Stromal cell of bone marrow (primary cell): ENCODE measurements around the gene ARHGAP26.

ENCODE experiments used
- DNase-seq: peaks from one replicate; pipeline ENCODE4 v3.0.0-alpha.2; 2012; ENCODE audit warnings: low read depth

The ARHGAP26 gene

GRCh38 chr5:142785206-142785605 lies 15.0 kb downstream of the ARHGAP26 start:
- no peak for DNase-seq

DNA sequence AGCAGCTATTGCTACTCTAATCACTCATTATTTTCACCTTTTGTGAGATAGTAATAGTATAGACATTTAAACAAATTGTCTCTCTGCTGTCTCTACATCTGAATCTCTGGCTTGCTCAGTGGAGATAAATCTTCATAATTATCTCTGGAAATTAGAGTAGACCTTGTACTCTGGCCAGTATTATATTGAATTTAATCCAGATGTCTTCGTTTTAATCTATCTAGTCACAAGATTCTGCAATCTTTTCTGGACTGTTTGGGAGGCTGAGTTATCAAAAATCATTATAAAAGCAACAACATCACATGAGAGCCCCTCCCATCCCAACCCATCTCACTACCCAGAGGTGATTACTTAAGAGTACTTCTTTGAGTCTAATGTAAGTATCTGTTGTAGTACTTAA lies 19.0 kb downstream of the ARHGAP26 start:
- DNase-seq, result no peak

GRCh38 chr5:142792012-142792864 lies 22.1 kb downstream of the ARHGAP26 start:
- DNase-seq, result no peak

- no peak for DNase-seq
Observed at GRCh38 chr5:142792865-142793232, 22.7 kb downstream of the ARHGAP26 start.

DNA sequence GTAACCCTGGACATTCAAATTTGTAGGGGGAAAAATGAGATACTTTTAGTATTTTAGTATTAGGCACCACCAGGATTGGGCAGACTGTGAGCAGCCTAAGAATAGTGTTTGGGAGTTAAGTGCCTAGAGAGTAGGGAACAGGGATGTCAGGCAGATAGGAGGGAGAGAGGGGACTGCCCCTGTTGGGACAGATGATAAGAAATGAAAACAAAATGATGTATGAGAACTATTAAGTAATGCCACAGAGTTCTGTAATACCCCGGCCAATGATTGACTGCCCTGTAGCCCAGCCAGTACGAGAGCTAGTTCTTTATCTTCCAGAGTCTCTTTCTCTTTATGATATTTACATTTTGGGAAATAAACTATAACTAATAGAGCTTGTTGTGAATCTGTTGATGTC lies 24.4 kb downstream of the ARHGAP26 start:
- DNase-seq, result no peak

DNA sequence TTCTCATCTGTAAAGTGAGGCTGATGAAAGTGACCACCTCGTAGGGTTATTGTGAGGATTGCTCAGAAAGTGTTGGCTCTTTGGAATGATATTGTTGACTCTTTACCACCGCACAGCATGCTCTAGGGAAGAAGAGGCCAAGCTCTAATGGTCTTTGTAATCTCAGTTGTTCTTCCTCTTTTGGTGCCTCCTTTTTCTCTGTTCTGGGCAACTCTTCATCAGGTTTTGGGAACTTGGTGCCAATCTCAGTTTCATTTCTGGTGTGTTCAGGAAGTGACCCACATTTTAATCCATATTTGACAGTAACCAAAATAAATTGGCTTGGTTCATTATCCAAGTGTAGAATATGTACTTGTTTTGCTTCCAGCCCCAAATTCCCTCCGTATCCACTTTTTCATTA lies 25.1 kb downstream of the ARHGAP26 start:
- DNase-seq, result no peak

DNA sequence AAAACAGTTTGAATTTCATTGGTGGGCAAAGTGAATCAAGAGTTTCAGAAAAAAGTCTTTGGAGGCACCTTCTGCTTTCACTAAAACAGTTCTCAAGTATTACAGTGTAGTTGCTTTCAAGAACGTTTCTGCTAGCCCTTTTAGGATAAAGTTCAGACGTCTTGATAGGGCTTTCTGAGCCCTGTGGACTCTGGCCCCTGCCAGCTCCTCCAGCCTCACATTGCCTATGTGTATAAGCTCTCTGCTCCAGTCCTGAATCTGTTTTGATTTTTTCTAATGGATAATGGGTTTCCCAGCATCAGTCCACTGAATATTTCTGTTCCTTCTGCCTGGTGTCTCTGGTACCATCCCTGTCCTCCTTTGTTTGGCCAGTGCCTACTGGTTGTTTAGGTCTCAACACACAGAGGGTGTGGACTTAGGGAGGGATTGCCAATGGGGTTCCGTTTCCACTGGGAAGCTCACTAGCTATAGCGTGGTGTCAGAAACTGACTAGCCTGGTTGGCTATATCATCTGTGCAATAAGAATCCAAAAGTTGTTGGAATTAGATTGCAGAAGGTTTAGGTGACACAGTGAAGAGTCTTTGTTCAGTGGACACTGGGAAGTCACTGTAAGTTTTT lies 26.4 kb downstream of the ARHGAP26 start:
- no peak for DNase-seq

DNA sequence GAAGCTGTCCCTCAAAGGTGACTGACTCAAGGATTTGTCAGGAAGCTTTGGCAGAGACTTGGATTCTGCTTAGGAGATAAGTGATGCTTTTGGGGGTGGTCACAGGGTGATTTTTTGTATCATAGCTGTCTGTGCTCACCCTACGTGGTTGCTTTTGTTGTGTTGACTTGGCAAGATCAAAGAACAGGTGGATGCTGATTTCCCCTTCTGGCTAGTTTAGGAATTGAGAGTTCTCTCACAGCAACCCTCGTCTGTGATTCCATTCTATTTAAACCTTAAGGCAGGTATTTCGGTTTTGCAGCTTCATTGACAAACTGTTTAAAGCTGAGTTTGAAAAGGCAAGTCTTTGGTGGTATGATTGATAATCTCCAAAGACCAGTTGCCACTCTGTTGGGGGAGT lies 27.2 kb downstream of the ARHGAP26 start:
- no peak for DNase-seq

DNA sequence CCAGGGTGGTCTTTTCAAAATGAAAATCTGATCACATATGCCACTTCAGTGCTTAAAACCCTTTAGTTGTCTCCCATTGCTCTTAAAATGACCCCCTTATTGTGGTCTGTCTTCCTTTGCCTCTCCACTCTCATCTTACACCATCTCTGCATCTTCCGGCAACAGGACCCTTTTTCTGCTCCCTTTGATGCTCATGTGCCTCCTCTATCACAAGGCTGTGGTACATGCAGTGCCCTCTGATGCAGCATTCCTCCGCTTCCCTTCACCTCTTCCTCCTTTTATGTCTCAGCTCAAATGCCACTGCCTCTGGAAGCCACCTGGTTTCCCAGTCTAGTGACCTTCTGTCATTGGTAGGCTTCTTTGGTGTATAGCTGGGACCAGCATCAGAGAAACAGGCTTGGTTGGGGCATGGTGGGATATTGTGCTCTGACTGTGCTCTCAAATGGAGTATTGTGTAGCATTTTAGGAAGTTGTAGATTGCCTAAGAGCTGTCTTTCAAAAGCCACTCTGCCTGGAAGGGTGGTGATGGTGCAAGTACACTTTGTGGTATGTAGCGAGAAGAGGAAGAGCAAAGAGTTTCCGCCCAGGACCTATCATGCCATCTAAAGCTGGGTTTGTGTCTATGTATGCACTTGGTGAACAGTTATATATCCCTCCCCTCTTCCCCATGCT lies 28.1 kb downstream of the ARHGAP26 start:
- DNase-seq, result no peak

- no peak for DNase-seq
Observed at GRCh38 chr5:142800776-142801494, 30.8 kb downstream of the ARHGAP26 start.

DNA sequence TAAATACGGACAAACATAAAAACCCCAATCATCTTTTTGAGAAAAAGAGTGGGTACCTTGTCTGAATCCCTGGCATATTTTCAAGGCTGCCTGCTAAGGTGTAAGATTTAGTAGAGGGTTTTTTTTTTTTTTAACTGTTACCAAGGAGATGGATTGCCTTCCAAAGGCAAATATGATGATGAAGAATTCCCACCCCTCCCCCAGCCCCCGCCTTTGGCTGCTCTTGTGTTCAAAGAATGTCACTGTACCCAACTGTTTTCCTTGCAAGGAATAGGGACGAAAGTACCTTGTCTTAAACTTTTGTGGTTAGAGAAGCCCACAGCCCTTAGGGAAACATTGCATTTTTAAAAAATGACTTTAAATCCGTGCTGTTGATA lies 31.3 kb downstream of the ARHGAP26 start:
- DNase-seq, result no peak

DNA sequence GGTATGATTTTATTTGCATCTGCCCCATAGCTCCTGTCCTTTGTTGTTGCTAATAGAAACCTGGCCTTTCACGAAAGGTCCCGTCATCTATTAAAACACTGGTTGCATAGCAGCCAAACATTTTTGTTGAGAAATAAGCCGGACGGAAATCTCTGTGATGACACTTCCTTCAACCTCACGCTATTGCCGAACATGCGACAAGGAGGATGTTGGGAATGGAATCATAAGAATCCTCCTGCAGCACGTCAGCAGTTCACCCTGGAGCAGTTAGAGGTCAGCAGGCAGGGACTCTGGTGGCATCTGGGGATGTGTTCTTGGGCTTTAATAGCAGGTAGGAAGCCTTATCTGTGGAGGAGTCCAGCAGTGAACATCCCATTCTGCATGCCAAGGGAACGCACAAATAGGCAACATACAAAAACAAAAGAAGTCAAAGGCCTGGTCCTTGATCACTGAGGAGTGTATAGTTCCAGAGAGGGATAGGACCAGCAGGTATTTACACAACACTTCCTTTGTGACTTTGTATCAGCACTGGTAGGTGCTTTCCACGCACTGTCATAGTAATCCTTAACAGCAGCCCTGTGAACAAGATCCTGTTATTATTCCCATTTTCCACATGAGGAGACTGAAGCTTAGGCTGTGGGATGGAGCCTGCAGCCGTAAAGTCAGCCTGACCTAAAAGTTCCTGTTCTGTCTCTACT lies 33.4 kb downstream of the ARHGAP26 start:
- DNase-seq, result no peak

DNA sequence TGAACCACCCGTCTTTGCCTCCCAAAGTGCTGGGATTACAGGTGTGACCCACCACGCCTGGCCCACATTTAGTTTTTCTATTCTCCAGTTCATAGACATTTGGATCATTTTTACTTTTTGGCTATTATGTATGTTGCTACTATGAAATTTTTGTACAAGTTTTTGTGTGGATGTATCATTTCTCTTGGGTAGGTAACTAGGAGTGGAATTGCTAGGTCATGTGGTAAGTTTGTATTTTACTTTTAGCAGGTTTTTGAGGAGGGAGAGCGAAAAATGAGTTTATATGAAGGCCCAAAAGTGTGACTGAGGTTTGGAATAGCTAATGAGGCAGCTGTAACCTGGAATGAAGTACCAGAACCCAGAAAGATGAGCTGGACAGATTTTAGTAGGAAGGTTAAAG lies 35.2 kb downstream of the ARHGAP26 start:
- no peak for DNase-seq

GRCh38 chr5:142806841-142807267 lies 36.7 kb downstream of the ARHGAP26 start:
- no peak for DNase-seq

- no peak for DNase-seq
Observed at GRCh38 chr5:142807372-142807911, 37.3 kb downstream of the ARHGAP26 start.

GRCh38 chr5:142808878-142809598 lies 38.9 kb downstream of the ARHGAP26 start:
- DNase-seq, result no peak

DNA sequence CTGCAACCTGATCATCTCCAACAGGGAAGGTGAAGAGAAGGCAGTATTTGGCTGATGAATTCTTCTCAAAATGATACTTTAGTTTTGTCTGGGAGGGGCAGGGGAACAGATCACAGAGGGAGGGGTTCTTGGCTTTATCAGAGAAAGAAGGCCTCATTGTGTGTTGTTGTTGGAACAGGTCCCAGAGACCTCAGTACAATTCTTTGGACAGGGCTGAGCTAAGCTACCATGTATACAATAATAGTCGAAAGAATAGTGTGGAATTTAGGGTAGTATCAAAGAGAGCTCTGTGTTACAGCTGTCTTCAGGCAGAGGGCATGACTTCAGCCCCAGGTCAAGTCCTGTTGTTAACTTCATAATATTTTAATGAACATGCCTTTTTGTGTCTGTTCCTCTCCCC lies 39.9 kb downstream of the ARHGAP26 start:
- DNase-seq, result no peak

DNA sequence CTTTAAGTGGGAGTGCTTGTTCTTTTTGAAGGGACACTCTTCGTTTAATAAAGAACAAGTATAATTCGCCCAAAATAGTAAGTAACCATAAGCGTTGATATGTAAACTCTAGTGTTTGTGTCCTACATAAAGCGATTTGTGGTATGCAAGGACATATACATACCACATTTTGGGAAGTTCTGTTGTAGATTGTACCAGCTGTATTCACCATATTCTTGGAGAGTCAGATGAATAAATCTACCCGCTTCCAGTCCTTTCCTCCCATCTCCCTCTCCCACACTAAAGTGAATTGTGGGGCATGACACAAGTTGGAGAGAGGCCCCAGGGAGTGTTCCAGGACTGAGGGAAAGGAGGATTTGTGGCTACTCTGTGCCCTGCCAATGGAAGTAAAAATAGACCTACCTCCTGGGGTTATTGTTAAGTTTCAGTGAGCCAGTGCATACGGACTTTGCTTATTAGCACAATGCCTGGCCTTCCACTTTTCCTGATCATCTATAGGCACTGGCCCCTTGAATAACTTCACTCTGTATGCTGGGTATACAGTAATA lies 40.6 kb downstream of the ARHGAP26 start:
- no peak for DNase-seq

DNA sequence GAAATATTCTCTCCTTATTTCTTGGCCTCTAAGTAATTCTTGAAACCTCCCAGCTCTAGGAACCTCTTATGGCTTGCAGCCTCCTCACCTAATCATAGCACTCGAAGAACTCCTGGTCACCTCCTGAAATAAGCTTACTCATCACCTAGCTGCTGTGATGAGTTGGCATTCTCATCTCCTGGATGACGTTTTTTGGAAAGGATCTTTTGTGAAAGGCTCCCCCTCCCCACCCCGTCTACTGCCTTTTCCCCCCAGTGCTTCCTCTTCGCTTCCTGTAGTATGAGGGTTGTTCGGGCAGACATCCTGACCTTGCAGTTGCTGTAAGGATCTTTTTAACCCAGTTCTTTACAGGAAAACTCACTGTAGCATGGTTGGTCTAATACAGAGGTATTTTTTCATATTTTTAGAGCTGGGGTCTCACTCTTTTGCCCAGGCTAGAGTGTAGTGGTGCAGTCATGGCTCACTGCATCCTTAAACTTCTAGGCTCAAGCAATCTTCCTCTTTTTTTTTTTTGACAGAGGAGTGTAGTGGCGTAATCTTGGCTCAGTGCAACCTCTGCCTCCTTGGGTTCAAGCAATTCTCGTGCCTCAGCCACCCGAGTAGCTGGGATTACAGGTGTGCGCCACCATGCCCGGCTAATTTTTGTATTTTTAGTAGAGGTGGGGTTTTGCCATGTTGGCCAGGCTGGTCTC lies 41.8 kb downstream of the ARHGAP26 start:
- no peak for DNase-seq

- DNase-seq, result no peak
Observed at GRCh38 chr5:142813220-142813619, 43.0 kb downstream of the ARHGAP26 start.
